ENCODE measurements around the gene ZNF70. TPM values are rescaled to one million over a fixed set of nuclear protein-coding genes. Genes with fewer than 3 reads are reported as not detected.

ZNF70 gene
- total and polyA plus RNA-seq, 12 donors: 1.2 to 4.2 (median 3.6) TPM

GRCh38 chr22:23778577-23778900 lies 27.6 kb upstream of the ZNF70 start:
- H3K27me3 ChIP-seq: peaks cover 0 to 3% (median 0%) of the 10 kb centered on the region in 7 donors
- H3K4me1 ChIP-seq: peaks cover 0 to 30% (median 18%) of the 10 kb centered on the region in 9 donors
- intact Hi-C loops (cut with DNase I): loop anchor here in 1 of 10 donors (5.0 kb wide), 1 partner anchor 64 kb away; no protein-coding TSS in a partner anchor
- DNase-seq (no peak), ATAC-seq (no peak)
- peaks cover 0 to 3% (median 0%) of the 10 kb centered on the region in 9 donors for H3K36me3 ChIP-seq
- no peak for TF ChIP-seq CTCF (IDR thresholded peaks at IDR 0.05)
- no peaks in the 10 kb centered on the region for H3K9me3 ChIP-seq
- no peak overlapping the region for H3K27ac ChIP-seq
- no peak overlapping the region for H3K4me3 ChIP-seq
- WGBS, 2 donors: 81 to 88% methylated on average over 3 of the region's 3 CpGs

- Histone ChIP-seq H3K27ac (peak overlapping the region in 1 of 10 donors; percentile 26), H3K36me3 (no peaks in the 10 kb centered on the region), H3K27me3 (peaks cover 0 to 8% (median 0%) of the 10 kb centered on the region in 7 donors), H3K4me3 (no peak overlapping the region), H3K4me1 (peaks cover 0 to 36% (median 22%) of the 10 kb centered on the region in 9 donors), H3K9me3 (no peaks in the 10 kb centered on the region)
- WGBS, 2 donors: 72 to 74% methylated on average over 11 of the region's 11 CpGs
- DNase-seq (peak; percentile 71 to 73), ATAC-seq (peak; percentile 41 to 72 (median 50))
- no peak for TF ChIP-seq CTCF (IDR thresholded peaks at IDR 0.05)
- intact Hi-C loops (cut with DNase I): loop anchor here in 1 of 10 donors (5.0 kb wide), 1 partner anchor 64 kb away; no protein-coding TSS in a partner anchor
Observed at GRCh38 chr22:23777776-23778576, 27.1 kb upstream of the ZNF70 start.

GRCh38 chr22:23775779-23776375 lies 25.0 kb upstream of the ZNF70 start:
- Histone ChIP-seq H3K27ac (no peak overlapping the region), H3K27me3 (peaks cover 0 to 10% (median 0%) of the 10 kb centered on the region in 7 donors), H3K4me1 (peaks cover 4 to 51% (median 37%) of the 10 kb centered on the region in 9 donors), H3K4me3 (no peak overlapping the region), H3K9me3 (no peaks in the 10 kb centered on the region), H3K36me3 (no peaks in the 10 kb centered on the region)
- ATAC-seq: no peak
- intact Hi-C loops (cut with DNase I): loop anchor here in 1 of 10 donors (5.0 kb wide), 1 partner anchor 66 kb away; no protein-coding TSS in a partner anchor
- no peak for DNase-seq
- peak in 2 of 9 donors; percentile 20 for TF ChIP-seq CTCF (IDR thresholded peaks at IDR 0.05)
- 85 to 86% methylated on average over 3 of the region's 3 CpGs for WGBS, 2 donors

GRCh38 chr22:23774922-23775436 lies 24.1 kb upstream of the ZNF70 start:
- peaks cover 4 to 51% (median 37%) of the 10 kb centered on the region in 9 donors for H3K4me1 ChIP-seq
- no peaks in the 10 kb centered on the region for H3K9me3 ChIP-seq
- no peak for TF ChIP-seq CTCF (IDR thresholded peaks at IDR 0.05)
- ATAC-seq (no peak), DNase-seq (peak in 1 of 2 donors; percentile 3)
- H3K27me3 ChIP-seq: peaks cover 0 to 10% (median 0%) of the 10 kb centered on the region in 7 donors
- 67 to 68% methylated on average over 2 of the region's 2 CpGs for WGBS, 2 donors
- no peak overlapping the region for H3K27ac ChIP-seq
- H3K36me3 ChIP-seq: no peaks in the 10 kb centered on the region
- H3K4me3 ChIP-seq: no peak overlapping the region
- intact Hi-C loops (cut with DNase I): loop anchor here in 3 of 10 donors (5.0 kb wide), 3 partner anchors 57 to 72 kb away; no protein-coding TSS in a partner anchor

All from heart right ventricle (tissue), 16 donors.